COLO668 (cell line): Measurements from ENCODE around the gene KRTAP19-7.

Experiments used
- DNase-seq: peaks from one replicate; lab custom pipeline; 2025; ENCODE audit not compliant: unreplicated experiment; lab: John Stamatoyannopoulos, UW

Gene KRTAP19-7

DNA sequence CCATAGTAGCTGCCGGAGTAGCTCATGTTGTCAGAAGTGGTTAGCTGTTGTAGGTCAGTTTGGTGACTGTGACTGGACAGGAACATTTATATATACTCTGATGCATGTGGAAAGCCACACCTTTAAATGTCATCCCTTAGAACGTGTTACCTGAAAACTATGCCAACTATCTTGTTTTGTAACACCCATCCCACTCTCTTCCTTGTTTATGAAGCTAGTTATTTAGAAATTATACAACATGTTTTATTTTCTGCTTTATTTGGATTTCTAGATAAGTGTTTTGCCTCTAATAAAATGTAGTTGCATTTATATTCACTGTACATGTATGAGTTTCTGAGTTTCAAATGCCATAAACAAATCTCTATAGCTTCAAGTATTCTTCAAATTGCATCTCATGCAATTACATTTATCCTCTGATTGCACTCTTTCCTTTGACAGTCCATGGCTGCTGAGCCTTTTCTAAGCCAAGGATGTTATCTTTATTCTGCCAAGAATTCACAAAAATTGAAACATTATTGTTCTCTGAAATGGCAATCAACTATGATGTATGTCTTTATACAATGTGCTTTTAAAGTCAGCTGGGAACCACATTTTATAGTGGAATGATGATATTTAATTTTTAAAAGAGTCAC, at the start of gene KRTAP19-7:
Gene KRTAP19-7, minus strand, starts transcription at position 51 of the 632 bp plus-strand sequence. Its CDS starts 25 bp downstream, at position 26.
- DNase-seq, result no peak

GRCh38 chr21:30605968-30606367, 44.9 kb upstream of the KRTAP19-7 start:
- DNase-seq, result no peak

- DNase-seq, result no peak
These were observed 39.7 kb upstream of the KRTAP19-7 start, which contains the start of gene KRTAP22-1 for GRCh38 chr21:30600787-30601186. Gene KRTAP22-1 (plus strand): TSS chr21:30601087.

- no peak for DNase-seq
These were observed 37.7 kb upstream of the KRTAP19-7 start, which contains the start of gene KRTAP6-2 for GRCh38 chr21:30598802-30599201. Gene KRTAP6-2 (minus strand): TSS chr21:30598902. CDS start chr21:30598874, 28 bp downstream.

GRCh38 chr21:30592140-30592539, 31.0 kb upstream of the KRTAP19-7 start, which contains the start of gene KRTAP6-3:
Gene KRTAP6-3 (plus strand): TSS chr21:30592440. CDS start chr21:30592446, 6 bp downstream.
- no peak for DNase-seq

DNA sequence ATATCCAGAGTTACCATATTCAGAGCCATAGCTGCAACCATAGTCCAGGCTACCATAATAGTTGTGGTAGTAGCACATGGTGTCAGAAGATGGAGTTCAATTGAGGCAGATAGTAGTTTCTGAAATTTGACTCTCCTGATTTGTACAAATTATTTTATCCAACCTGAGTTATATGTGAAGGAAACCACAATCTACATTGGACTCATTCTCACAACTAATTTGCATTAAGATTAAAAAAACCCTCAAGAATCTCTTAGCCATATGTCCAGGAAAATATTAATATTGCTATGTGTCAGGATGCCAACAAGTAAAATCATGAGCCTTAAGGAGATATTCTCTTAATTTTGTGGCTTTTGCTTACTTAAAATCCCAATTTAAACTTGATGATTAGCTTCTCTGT, 29.2 kb upstream of the KRTAP19-7 start, which contains the start of gene KRTAP22-2:
Gene KRTAP22-2, minus strand, starts transcription at position 101 of the 400 bp plus-strand sequence.
- DNase-seq, result no peak

GRCh38 chr21:30582870-30583269, 21.8 kb upstream of the KRTAP19-7 start:
- DNase-seq, result no peak

- DNase-seq, result no peak
These were observed 19.0 kb upstream of the KRTAP19-7 start for GRCh38 chr21:30580132-30580531.

DNA sequence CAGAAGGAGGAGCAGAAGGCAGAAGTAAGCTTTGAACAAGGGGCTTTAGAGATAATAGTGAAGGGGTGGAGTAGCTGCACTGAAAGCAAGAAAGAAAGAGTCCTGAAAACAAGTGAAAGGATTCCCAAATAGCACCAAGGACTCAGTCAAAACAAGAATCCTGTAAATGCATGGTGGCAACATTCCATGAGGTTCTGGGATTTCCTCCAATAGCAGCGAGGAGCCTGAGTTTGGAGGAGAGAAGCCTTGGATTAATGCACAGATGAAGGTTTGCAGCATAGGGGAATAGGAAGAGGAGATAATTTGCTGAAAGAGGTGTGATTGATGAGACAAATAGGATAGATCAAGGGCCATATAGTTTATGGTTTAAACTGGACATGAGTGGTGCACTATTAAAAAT, 18.2 kb upstream of the KRTAP19-7 start:
- no peak for DNase-seq

DNA sequence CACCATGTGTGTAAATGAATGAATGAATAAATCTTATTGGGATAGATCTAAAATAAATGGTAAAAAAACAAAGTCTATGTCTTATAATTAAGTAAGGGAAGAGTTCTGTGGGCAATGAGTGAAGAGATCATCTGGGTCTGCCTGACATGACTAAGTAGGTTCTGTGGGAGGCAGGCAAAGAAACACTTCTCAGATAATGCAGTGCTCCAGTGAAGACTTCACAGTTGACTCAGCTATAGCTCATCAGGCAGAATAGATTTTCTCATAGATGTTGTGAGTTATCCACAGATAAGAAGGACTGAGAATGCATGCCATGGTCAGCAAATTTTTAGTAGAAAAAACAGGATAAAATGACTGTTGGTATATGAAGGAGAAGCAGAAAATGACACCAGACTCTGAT, 16.7 kb upstream of the KRTAP19-7 start:
- no peak for DNase-seq

DNA sequence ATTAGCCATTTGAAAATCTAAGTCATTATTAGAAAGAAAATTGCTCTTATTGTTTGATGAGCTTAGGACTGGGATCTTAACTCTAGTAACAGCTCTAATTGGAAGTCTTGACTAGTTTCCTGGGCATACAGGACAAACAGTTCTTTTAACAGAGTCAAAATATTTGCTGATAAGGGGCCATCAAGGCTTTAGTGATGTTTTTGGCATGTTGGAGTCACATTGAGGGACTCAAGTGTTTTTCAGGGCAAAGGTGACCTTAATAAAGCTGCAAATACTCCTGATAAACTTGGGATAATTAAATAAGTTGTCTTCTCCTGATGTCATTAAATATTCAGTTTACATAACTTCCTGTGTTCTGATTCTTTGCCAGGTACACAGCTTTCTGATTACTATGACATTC, 6.5 kb upstream of the KRTAP19-7 start:
- DNase-seq, result no peak

- DNase-seq, result no peak
These were observed 2.5 kb upstream of the KRTAP19-7 start for GRCh38 chr21:30563630-30564029.

GRCh38 chr21:30563072-30563471, 2.0 kb upstream of the KRTAP19-7 start:
- DNase-seq, result no peak

GRCh38 chr21:30561957-30562356, 843 bp upstream of the KRTAP19-7 start:
- DNase-seq, result no peak

DNA sequence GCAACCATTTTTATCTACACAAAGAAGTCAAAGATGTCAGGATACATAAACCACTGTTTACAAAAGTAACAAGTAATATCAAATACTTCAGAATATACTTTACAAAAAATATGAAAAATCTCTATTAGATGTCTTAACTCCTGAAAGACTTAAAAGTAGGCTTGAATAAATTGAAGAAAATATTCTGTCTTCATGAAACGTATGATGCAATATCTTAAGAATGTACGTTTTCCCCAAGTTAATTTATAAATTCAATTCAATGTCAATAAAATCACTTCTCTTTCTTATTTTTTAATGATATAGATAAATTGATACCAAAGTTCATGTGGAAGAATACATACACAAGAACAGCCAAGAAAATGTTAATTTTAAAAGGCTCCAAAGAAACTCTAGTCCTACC, 6.0 kb downstream of the KRTAP19-7 start:
- no peak for DNase-seq

GRCh38 chr21:30552782-30553181, 8.3 kb downstream of the KRTAP19-7 start:
- DNase-seq, result no peak

DNA sequence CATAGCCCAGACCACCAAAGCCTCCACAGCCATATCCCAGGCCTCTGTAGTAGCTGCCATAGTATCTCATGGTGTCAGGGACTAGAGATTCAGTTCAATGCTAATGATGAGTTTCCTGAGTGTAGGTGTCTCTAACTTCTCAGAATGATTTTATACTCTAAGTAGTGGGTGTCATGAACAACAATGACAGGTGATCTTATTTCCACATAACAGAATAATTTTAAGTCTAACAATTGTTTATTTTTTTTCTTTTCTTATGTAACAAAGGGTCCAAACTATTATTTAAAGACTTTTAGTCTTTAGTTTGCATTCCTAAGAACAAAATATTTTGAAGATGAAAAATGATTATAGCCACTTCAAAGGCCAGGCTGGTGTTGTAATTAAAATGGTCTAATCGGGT, 19.4 kb downstream of the KRTAP19-7 start, which contains the start of gene KRTAP19-6:
Gene KRTAP19-6, minus strand, starts transcription at position 101 of the 400 bp plus-strand sequence. Its CDS starts 31 bp downstream, at position 70.
- DNase-seq, result no peak

GRCh38 chr21:30518876-30519275, 42.2 kb downstream of the KRTAP19-7 start:
- DNase-seq, result no peak

DNA sequence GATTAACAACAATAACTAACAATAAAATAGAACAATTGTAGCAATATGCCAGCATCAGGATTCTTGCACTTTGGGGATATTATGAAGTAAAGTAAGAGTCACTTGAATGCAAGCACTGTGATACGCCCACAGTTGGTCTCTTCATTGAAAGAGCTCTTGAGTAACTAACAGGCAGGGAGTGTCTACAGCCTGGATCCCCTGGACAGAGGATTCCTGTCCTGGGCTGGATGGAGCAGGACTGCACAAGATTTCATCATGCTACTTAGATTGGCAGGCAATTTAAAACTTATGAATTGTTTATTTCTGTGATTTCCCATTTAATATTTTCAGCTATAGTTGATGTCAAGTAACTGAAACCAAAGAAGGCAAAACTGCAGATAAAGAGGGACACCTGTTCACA, 45.4 kb downstream of the KRTAP19-7 start:
- no peak for DNase-seq
